Measurements from ENCODE around the gene SLC49A4.
A peak's percentile ranks its signal among the peaks of the same experiment; 100 is the strongest.

The SLC49A4 gene

GRCh38 chr3:122862381-122862780, 67.5 kb downstream of the SLC49A4 start:
- DNase-seq = no peak

- no peak for DNase-seq
Observed at GRCh38 chr3:122864498-122864897, 69.6 kb downstream of the SLC49A4 start.

GRCh38 chr3:122868322-122868721, 73.5 kb downstream of the SLC49A4 start:
- no peak for DNase-seq

GRCh38 chr3:122873741-122874515, 79.1 kb downstream of the SLC49A4 start:
- peak; percentile 50 for DNase-seq

- DNase-seq = no peak
Observed at GRCh38 chr3:122875547-122876127, 80.8 kb downstream of the SLC49A4 start.

GRCh38 chr3:122880173-122880572, 85.3 kb downstream of the SLC49A4 start:
- no peak for DNase-seq

- no peak for DNase-seq
Observed at GRCh38 chr3:122880624-122881023, 85.8 kb downstream of the SLC49A4 start.

- DNase-seq = no peak
Observed at GRCh38 chr3:122882361-122882947, 87.6 kb downstream of the SLC49A4 start.

GRCh38 chr3:122886251-122886650, 91.4 kb downstream of the SLC49A4 start:
- DNase-seq = no peak

- no peak for DNase-seq
Observed at GRCh38 chr3:122886946-122887345, 92.1 kb downstream of the SLC49A4 start.

- DNase-seq = no peak
Observed at GRCh38 chr3:122890077-122890719, 95.3 kb downstream of the SLC49A4 start.

GRCh38 chr3:122890720-122891220, 95.9 kb downstream of the SLC49A4 start:
- no peak for DNase-seq

GRCh38 chr3:122892118-122892960, 97.5 kb downstream of the SLC49A4 start:
- DNase-seq = no peak

- DNase-seq = no peak
Observed at GRCh38 chr3:122893282-122893681, 98.4 kb downstream of the SLC49A4 start.

- DNase-seq = no peak
Observed at GRCh38 chr3:122893754-122894668, 99.1 kb downstream of the SLC49A4 start.

- no peak for DNase-seq
Observed at GRCh38 chr3:122898298-122898697, 103.4 kb downstream of the SLC49A4 start.

- no peak for DNase-seq
Observed at GRCh38 chr3:122902326-122902725, 107.5 kb downstream of the SLC49A4 start.

- DNase-seq = no peak
Observed at GRCh38 chr3:122903171-122903570, 108.3 kb downstream of the SLC49A4 start.

- DNase-seq = no peak
Observed at GRCh38 chr3:122907471-122907870, 112.6 kb downstream of the SLC49A4 start.

- DNase-seq = no peak
Observed at GRCh38 chr3:122908251-122908650, 113.4 kb downstream of the SLC49A4 start.

GRCh38 chr3:122911901-122912300, 117.0 kb downstream of the SLC49A4 start:
- no peak for DNase-seq

Data from OCI-M1 (cell line).